Subcutaneous abdominal adipose tissue (tissue), 5 donors: Measurements from ENCODE around the gene BAIAP2L1.

Source experiments
- H3K27ac ChIP-seq: one replicate; pipeline ENCODE4 v1.7.0; 2013; ENCODE audit warnings: low read depth, mild to moderate bottlenecking, inconsistent platforms, low read length, moderate library complexity
- H3K27me3 ChIP-seq, 5 donors: one replicate each; pipeline ENCODE4 v1.7.0; 2013; ENCODE audit warnings: low read length in 5 of 5, inconsistent platforms in 1 of 5; ENCODE audit not compliant: control insufficient read depth in 5 of 5, insufficient read depth in 4 of 5
- H3K36me3 ChIP-seq, 5 donors: one replicate each; pipeline ENCODE4 v1.7.0; 2013; ENCODE audit warnings: low read length in 5 of 5; ENCODE audit not compliant: control insufficient read depth in 5 of 5, insufficient read depth in 5 of 5
- H3K4me1 ChIP-seq, 5 donors: one replicate each; pipeline ENCODE4 v1.7.0; 2013; ENCODE audit warnings: low read length in 5 of 5, mild to moderate bottlenecking in 3 of 5, moderate library complexity in 1 of 5; ENCODE audit not compliant: control insufficient read depth in 5 of 5, insufficient read depth in 5 of 5
- H3K4me3 ChIP-seq, 5 donors: one replicate each; pipeline ENCODE4 v1.7.0; 2013; ENCODE audit warnings: low read length in 5 of 5, low read depth in 1 of 5
- H3K9ac ChIP-seq, 5 donors: one replicate each; pipeline ENCODE4 v1.7.0; 2013; ENCODE audit warnings: low read length in 5 of 5, mild to moderate bottlenecking in 4 of 5, moderate library complexity in 3 of 5
- H3K9me3 ChIP-seq, 5 donors: one replicate each; pipeline ENCODE4 v1.7.0; 2013; ENCODE audit warnings: low read length in 5 of 5; ENCODE audit not compliant: control insufficient read depth in 5 of 5
- donor health status: healthy.
- donor health status: healthy.
- donor health status: healthy.
- donor health status: healthy.
- donor health status: healthy.

The BAIAP2L1 gene

GRCh38 chr7:98289333-98289875, 111.5 kb downstream of the BAIAP2L1 start:
- no peak overlapping the region for H3K4me3 ChIP-seq
- H3K4me1 ChIP-seq, result peaks cover 11 to 62% (median 49%) of the 10 kb centered on the region in 5 donors
- no peaks in the 10 kb centered on the region for H3K27me3 ChIP-seq
- H3K36me3 ChIP-seq, result peaks cover 0 to 59% (median 44%) of the 10 kb centered on the region in 5 donors
- no peaks in the 10 kb centered on the region for H3K9me3 ChIP-seq
- H3K27ac ChIP-seq, result peak overlapping the region; percentile 62
- peak overlapping the region in 1 of 5 donors; percentile 1 for H3K9ac ChIP-seq

- H3K36me3 ChIP-seq, result peaks cover 0 to 49% (median 35%) of the 10 kb centered on the region in 5 donors
- no peaks in the 10 kb centered on the region for H3K9me3 ChIP-seq
- H3K9ac ChIP-seq, result peak overlapping the region in 2 of 5 donors; percentile 4 to 10
- peaks cover 11 to 70% (median 61%) of the 10 kb centered on the region in 5 donors for H3K4me1 ChIP-seq
- H3K4me3 ChIP-seq, result peak overlapping the region in 3 of 5 donors; percentile 11 to 23 (median 14)
- H3K27ac ChIP-seq, result peak overlapping the region; percentile 97
- H3K27me3 ChIP-seq, result no peaks in the 10 kb centered on the region
Measured at GRCh38 chr7:98288064-98288823, 112.6 kb downstream of the BAIAP2L1 start.

- Histone ChIP-seq H3K9me3 (no peaks in the 10 kb centered on the region), H3K4me1 (peaks cover 11 to 77% (median 68%) of the 10 kb centered on the region in 5 donors), H3K9ac (peak overlapping the region in 3 of 5 donors; percentile 17 to 93 (median 39)), H3K27ac (peak overlapping the region; percentile 97), H3K36me3 (peaks cover 0 to 42% (median 29%) of the 10 kb centered on the region in 5 donors), H3K27me3 (no peaks in the 10 kb centered on the region), H3K4me3 (peak overlapping the region in 2 of 5 donors; percentile 10 to 23)
Measured at GRCh38 chr7:98287486-98287959, 113.4 kb downstream of the BAIAP2L1 start.

GRCh38 chr7:98286701-98287485, 114.0 kb downstream of the BAIAP2L1 start:
- Histone ChIP-seq H3K27ac (peak overlapping the region; percentile 97), H3K4me3 (peak overlapping the region in 4 of 5 donors; percentile 7 to 87 (median 20)), H3K4me1 (peaks cover 11 to 81% (median 73%) of the 10 kb centered on the region in 5 donors), H3K9me3 (no peaks in the 10 kb centered on the region), H3K9ac (peak overlapping the region; percentile 17 to 93 (median 53)), H3K36me3 (peaks cover 0 to 36% (median 23%) of the 10 kb centered on the region in 5 donors), H3K27me3 (no peaks in the 10 kb centered on the region)

- H3K27me3 ChIP-seq, result no peaks in the 10 kb centered on the region
- peaks cover 0 to 28% (median 16%) of the 10 kb centered on the region in 5 donors for H3K36me3 ChIP-seq
- H3K9me3 ChIP-seq, result no peaks in the 10 kb centered on the region
- peaks cover 11 to 80% (median 73%) of the 10 kb centered on the region in 5 donors for H3K4me1 ChIP-seq
- H3K4me3 ChIP-seq, result peak overlapping the region; percentile 29 to 87 (median 82)
- H3K9ac ChIP-seq, result peak overlapping the region; percentile 68 to 97 (median 93)
- H3K27ac ChIP-seq, result peak overlapping the region; percentile 97
Measured at GRCh38 chr7:98286093-98286539, 114.8 kb downstream of the BAIAP2L1 start.

- Histone ChIP-seq H3K9me3 (no peaks in the 10 kb centered on the region), H3K36me3 (peaks cover 0 to 21% (median 16%) of the 10 kb centered on the region in 5 donors), H3K9ac (peak overlapping the region; percentile 56 to 97 (median 93)), H3K4me1 (peaks cover 11 to 86% (median 78%) of the 10 kb centered on the region in 5 donors), H3K4me3 (peak overlapping the region; percentile 45 to 87 (median 82)), H3K27me3 (no peaks in the 10 kb centered on the region), H3K27ac (peak overlapping the region; percentile 97)
Measured at GRCh38 chr7:98285157-98286092, 115.5 kb downstream of the BAIAP2L1 start.

GRCh38 chr7:98284335-98285036, 116.4 kb downstream of the BAIAP2L1 start:
- Histone ChIP-seq H3K9me3 (no peaks in the 10 kb centered on the region), H3K36me3 (peaks cover 0 to 20% (median 13%) of the 10 kb centered on the region in 5 donors), H3K4me3 (peak overlapping the region; percentile 45 to 87 (median 82)), H3K9ac (peak overlapping the region; percentile 68 to 97 (median 93)), H3K27me3 (no peaks in the 10 kb centered on the region), H3K4me1 (peaks cover 11 to 83% (median 79%) of the 10 kb centered on the region in 5 donors), H3K27ac (peak overlapping the region; percentile 97)

- Histone ChIP-seq H3K4me3 (peak overlapping the region; percentile 81 to 87 (median 85)), H3K9ac (peak overlapping the region; percentile 68 to 97 (median 93)), H3K9me3 (no peaks in the 10 kb centered on the region), H3K27me3 (no peaks in the 10 kb centered on the region), H3K4me1 (peaks cover 11 to 76% (median 76%) of the 10 kb centered on the region in 5 donors), H3K27ac (peak overlapping the region; percentile 97), H3K36me3 (peaks cover 0 to 13% (median 8%) of the 10 kb centered on the region in 5 donors)
Measured at GRCh38 chr7:98283887-98284222, 117.0 kb downstream of the BAIAP2L1 start.
